Upper lobe of left lung (tissue), 4 donors: ENCODE results near the gene CD59.

ENCODE experiments used
- CTCF ChIP-seq, 6 experiments: fragments of 450-650 bp in 4 of 6; fragments of 200-600 bp in 2 of 6; sonication (generic) in 2 of 6; IDR thresholded peaks; one replicate each; pipeline ENCODE4 v1.5.1; 2016 to 2019; ENCODE audit warnings: antibody characterized with exemption in 6 of 6
- EP300 ChIP-seq, 4 donors: sonication (generic); formaldehyde crosslinking; IDR thresholded peaks; one replicate each; pipeline ENCODE4 v1.5.1; 2017; ENCODE audit warnings: antibody characterized with exemption in 4 of 4, control low read depth in 2 of 4
- POLR2A ChIP-seq, 4 donors: fragments of 450-650 bp; IDR thresholded peaks; one replicate each; pipeline ENCODE4 v1.5.1; 2016 to 2017; ENCODE audit warnings: antibody characterized with exemption in 4 of 4, mild to moderate bottlenecking in 2 of 4
- POLR2AphosphoS5 ChIP-seq, 2 donors: sonication (generic); formaldehyde crosslinking; IDR thresholded peaks; one replicate each; pipeline ENCODE4 v1.5.1; 2017; ENCODE audit warnings: antibody characterized with exemption in 2 of 2

- TF ChIP-seq CTCF (IDR thresholded peaks at IDR 0.05) (no peak), POLR2A (IDR thresholded peaks at IDR 0.05) (no peak), EP300 (IDR thresholded peaks at IDR 0.05) (no peak), POLR2AphosphoS5 (IDR thresholded peaks at IDR 0.05) (no peak)
Measured at GRCh38 chr11:33706966-33707365, 29.3 kb downstream of the CD59 start.
